HG02763 (cell line): Measurements from ENCODE around the gene CTNNBL1.

ENCODE experiments used
- ATAC-seq: cut with Tn5 transposase; IDR thresholded peaks from one replicate; pipeline ENCODE4 v1.9.1; 2021; ENCODE audit warnings: mild to moderate bottlenecking, moderate library complexity; ENCODE audit not compliant: unreplicated experiment

The CTNNBL1 gene

GRCh38 chr20:37808233-37809070 is 114.6 kb downstream of the CTNNBL1 start:
- no peak for ATAC-seq

GRCh38 chr20:37810027-37810426 is 116.2 kb downstream of the CTNNBL1 start:
- no peak for ATAC-seq

GRCh38 chr20:37816003-37816402 is 122.2 kb downstream of the CTNNBL1 start:
- ATAC-seq, result no peak

GRCh38 chr20:37816726-37817125 is 122.9 kb downstream of the CTNNBL1 start:
- no peak for ATAC-seq

GRCh38 chr20:37821696-37822095 is 127.9 kb downstream of the CTNNBL1 start:
- no peak for ATAC-seq

GRCh38 chr20:37822141-37822601 is 128.3 kb downstream of the CTNNBL1 start:
- ATAC-seq, result no peak

- no peak for ATAC-seq
Measured at GRCh38 chr20:37823296-37823980, 129.6 kb downstream of the CTNNBL1 start.

GRCh38 chr20:37827605-37828004 is 133.8 kb downstream of the CTNNBL1 start:
- ATAC-seq, result no peak

- no peak for ATAC-seq
Measured at GRCh38 chr20:37828684-37829083, 134.9 kb downstream of the CTNNBL1 start.

GRCh38 chr20:37829128-37829527 is 135.3 kb downstream of the CTNNBL1 start:
- ATAC-seq, result no peak

- no peak for ATAC-seq
Measured at GRCh38 chr20:37833221-37833896, 139.5 kb downstream of the CTNNBL1 start.

- no peak for ATAC-seq
Measured at GRCh38 chr20:37836926-37837325, 143.1 kb downstream of the CTNNBL1 start.

GRCh38 chr20:37837924-37838323 is 144.1 kb downstream of the CTNNBL1 start:
- ATAC-seq, result no peak

GRCh38 chr20:37838769-37839431 is 145.1 kb downstream of the CTNNBL1 start:
- ATAC-seq, result no peak

GRCh38 chr20:37839432-37839827 is 145.6 kb downstream of the CTNNBL1 start:
- ATAC-seq, result no peak

- ATAC-seq, result no peak
Measured at GRCh38 chr20:37839955-37840354, 146.1 kb downstream of the CTNNBL1 start.

- no peak for ATAC-seq
Measured at GRCh38 chr20:37841389-37841788, 147.6 kb downstream of the CTNNBL1 start.

- ATAC-seq, result no peak
Measured at GRCh38 chr20:37841971-37842370, 148.1 kb downstream of the CTNNBL1 start.

GRCh38 chr20:37845241-37845681 is 151.4 kb downstream of the CTNNBL1 start:
- ATAC-seq, result no peak

GRCh38 chr20:37845878-37846277 is 152.0 kb downstream of the CTNNBL1 start:
- ATAC-seq, result no peak

GRCh38 chr20:37846573-37846972 is 152.7 kb downstream of the CTNNBL1 start:
- ATAC-seq, result no peak
